Activated T-helper 1 cell treated with Interleukin-2 at 50 U/mL for 16 hours (primary cell): ENCODE results near the gene BMP6.
"Not testable (repeated sequence)": the region's sequence is repeated elsewhere in the genome, so short reads cannot be mapped to it uniquely, and the experiment has no call there.

Experiments
- DNase-seq: peaks from one replicate; pipeline ENCODE4 v3.0.0-alpha.2; 2020; ENCODE audit warnings: low read depth

The BMP6 gene

GRCh38 chr6:7887278-7887991, 161.5 kb downstream of the BMP6 start:
- DNase-seq: no peak

DNA sequence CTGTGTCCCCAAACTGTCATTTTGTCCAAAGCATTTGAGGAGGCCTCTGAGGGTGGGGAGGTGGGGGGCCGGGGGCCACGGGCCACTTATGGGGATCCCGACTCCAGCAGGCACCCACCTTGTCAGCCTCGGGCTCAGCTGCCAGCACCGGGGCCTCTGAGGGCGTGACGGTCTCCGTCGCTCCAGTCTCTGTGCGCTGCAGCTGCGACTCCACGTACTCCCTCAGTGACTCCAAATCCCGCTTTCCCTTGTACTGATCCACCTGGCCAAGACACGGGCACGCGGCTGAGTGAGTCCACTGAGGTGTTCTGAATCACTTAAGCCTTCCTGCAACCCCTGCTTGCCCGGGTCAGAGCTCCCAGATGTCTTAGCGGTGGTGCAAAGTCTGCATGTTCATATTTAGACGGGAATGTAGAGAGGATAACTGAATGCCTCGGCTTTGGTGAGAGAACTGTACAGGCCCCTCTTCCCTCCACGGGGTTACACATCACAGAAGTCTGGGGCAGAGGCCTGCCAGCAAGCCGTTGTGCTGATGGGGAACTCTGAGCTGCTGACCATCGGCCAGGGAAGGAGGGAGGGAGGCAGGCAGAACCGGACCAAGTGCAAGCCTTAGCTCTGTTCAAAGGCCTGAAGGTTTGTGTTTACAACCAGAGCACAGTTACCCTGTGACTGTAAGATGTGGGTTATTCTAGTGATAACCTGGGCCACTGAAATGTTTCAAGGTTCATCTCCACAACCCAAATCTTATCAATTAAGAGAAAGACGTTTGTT, 162.9 kb downstream of the BMP6 start:
- no peak for DNase-seq

- no peak for DNase-seq
These were observed 165.4 kb downstream of the BMP6 start for GRCh38 chr6:7891078-7891872.

DNA sequence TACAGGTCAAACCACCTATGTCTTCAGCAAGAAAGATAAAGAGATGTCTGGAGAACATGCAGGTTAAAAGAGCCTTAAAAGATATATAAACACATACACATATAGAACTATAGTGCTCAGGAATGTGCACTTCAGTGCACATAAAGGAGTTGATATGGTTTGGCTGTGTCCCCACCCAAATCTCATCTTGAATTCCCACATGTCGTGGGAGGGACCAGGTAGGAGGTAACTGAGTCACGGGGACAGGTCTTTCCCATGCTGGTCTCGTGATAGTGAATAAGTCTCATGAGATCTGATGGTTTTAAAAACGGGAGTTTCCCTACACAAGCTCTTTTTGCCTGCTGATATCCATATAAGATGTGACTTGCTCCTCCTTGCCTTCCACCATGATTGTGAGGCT, 166.5 kb downstream of the BMP6 start:
- not testable (repeated sequence) for DNase-seq

DNA sequence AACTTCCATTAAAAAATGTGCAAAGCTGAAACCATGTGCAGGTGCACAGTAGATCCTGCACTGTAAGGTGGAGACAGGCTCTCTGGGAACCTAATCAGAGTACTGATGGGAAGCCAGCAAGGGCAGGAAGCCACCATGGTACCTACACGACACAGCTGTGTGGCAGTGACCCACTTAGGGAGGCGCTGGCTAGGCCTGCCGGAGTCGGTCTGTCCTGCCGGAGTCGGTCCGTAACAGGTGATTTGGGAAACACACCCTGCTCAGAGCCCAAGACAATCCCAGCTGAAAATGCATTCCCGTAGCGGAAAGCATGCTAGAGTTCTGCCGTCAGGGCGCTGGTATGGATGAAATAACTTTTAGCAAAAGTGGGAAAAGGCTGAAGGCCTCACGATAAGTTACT, 167.4 kb downstream of the BMP6 start:
- no peak for DNase-seq

- DNase-seq: no peak
These were observed 168.6 kb downstream of the BMP6 start for GRCh38 chr6:7894262-7895124.

DNA sequence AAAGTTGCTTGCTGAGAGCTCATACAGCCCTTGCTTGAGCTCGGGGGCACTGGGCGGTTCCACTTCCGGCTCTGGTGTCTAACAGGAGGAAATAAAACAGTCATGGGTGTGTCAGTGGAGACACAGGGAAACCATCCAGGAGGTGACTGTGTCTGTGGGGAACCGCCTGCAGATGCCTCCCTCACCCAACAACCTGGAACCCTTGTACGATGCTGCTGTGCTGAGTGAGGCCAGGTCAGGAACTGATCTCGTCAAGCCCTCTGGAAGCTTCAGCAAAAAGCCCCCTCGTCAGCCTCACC, 169.2 kb downstream of the BMP6 start:
- no peak for DNase-seq

- no peak for DNase-seq
These were observed 170.6 kb downstream of the BMP6 start for GRCh38 chr6:7896465-7896987.

DNA sequence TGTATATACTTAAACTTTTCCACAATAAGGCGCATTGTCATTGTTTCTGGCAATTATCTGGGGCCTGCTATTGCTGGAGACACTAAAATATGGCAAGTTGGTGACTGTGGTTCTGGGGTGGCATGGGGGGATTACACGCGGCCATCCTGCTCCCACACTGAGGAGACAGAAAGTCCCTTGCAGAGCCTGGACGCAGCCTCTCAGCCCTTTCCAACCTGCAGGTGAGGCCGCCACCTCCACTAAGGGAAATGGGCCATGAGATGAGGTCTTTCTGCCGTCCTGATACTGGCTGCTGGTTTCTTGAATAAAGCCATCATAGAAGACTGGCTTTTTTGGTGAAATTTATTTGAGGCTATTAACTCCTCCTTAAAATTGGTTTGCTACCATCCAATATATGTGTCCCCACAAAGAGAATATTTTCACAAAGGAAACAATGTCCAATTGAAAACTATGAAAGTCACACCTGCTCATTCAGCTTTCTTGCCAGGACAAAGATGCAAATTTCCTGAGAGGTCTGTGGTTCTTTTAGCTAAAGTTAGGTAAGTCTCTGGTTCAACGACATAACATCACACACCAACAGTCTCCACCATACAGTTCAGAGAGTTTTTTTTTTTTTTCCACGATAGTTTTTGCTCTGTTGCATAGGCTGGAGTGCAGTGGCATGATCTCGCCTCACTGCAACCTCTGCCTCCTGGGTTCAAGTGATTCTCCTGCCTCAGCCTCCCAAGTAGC, 171.7 kb downstream of the BMP6 start:
- DNase-seq: no peak

DNA sequence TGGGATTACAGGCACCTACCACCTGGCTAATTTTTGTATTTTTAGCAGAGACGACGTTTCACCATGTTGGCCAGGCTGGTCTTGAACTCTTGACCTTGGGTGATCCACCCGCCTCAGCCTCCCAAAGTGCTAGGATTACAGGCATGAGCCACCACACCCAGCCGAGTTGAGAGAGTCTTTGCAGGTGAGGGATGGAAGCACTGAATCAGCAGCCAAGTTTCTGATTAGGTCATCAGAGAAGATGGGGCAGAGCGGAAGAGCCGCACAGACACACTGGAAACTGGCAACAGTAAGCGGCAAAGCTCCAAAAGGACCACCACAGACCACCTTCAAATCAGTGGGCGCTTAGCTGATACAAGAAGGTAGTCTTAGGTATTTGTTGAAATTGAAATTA, 172.3 kb downstream of the BMP6 start:
- not testable (repeated sequence) for DNase-seq

DNA sequence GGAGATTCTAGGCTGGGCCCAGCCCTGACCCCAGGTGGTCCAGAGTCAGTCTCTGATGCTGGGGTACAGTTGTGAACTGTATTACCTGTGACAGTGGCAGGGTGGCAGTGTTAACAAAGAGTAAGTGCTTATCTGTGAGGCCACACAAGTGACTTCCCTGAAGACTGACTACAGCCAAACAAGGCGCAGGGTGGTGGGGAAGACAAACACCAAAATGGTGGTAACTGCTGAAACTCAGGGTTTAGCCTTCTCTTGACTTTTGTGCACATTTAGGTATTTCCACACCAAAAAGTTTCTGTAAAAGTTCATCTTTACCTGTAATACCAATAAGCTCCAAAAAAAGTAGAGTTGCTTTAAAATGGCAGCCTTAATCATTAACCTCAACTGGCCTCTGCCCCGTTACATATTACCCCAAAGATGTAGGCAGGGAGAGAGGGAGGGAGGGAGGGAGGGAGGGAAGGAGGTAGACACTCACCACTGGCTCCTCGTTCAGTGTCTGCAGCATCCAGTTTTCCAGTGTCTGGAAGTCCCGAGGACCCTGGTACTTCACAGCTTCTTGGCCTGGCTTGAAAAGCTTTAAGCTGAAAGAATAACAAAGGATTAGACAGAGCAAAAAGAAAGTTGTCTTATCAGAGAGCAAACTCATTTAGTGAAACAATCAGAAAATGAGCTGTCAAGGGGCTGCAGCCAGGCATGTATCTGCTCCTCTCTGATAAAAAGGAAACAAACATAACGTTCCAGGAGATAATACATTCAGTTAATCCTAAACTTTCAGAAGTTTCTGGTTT, 173.4 kb downstream of the BMP6 start:
- no peak for DNase-seq

GRCh38 chr6:7899889-7900213, 174.0 kb downstream of the BMP6 start:
- no peak for DNase-seq

GRCh38 chr6:7900621-7901020, 174.7 kb downstream of the BMP6 start:
- DNase-seq: no peak

DNA sequence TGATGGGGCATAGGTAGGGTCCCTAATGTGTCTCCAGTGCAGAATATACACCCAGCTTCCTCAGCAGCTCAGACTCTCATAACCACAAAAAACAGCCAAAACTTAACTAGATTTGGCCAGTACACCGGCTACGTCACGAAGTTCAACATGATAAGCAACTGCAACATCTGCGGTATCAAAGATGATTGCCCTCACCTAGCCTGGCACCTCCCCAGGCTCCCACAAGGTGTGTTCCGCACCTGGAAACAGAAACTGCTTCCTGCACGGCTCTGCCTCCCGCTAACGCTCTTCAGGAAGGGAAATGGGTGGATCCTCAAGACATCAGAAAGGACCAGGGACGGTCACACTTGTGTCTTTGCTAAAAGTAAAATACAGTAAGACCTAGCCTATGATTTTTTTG, 175.2 kb downstream of the BMP6 start:
- DNase-seq: no peak

- no peak for DNase-seq
These were observed 175.9 kb downstream of the BMP6 start for GRCh38 chr6:7901780-7902179.

DNA sequence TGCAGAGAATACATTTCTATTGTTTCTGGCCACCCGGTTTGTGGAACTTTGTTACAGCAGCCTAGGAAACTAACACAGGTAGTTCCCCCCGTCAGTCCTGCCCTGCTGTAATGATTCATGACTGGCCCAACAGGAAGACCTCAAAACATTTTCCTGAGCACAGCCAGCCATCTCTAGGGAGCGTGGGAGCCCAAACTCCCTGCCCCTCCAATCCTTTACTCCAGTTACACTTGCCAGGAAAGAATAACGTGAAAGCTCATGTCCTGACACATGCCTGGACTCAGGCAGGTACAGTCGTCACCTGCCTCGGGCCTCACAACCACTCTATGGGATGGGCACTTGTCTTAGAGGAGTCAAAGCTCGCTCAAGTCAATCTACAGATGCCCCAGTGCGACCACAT, 176.3 kb downstream of the BMP6 start:
- no peak for DNase-seq

- no peak for DNase-seq
These were observed 177.0 kb downstream of the BMP6 start for GRCh38 chr6:7902867-7903266.

DNA sequence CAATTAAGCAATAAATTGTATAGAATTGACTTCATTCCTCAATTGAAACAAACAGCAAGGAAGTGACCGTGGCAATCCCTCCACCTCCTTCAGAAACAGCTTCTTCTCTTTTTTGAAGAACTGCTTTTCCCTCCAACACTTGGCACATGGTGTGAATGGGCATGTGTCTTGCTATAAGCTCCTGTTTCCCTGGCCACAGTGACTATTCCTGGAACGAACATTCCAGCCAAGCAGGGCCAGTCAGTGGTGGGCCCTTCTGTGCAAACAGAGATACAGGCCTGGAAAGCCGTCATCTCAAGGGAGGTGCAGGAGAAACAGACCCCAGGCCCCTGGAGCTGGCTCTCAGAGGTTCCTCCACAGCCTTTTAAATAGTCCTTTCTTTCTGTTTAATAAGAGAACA, 177.8 kb downstream of the BMP6 start:
- DNase-seq: no peak

GRCh38 chr6:7904654-7905319, 178.9 kb downstream of the BMP6 start:
- no peak for DNase-seq

DNA sequence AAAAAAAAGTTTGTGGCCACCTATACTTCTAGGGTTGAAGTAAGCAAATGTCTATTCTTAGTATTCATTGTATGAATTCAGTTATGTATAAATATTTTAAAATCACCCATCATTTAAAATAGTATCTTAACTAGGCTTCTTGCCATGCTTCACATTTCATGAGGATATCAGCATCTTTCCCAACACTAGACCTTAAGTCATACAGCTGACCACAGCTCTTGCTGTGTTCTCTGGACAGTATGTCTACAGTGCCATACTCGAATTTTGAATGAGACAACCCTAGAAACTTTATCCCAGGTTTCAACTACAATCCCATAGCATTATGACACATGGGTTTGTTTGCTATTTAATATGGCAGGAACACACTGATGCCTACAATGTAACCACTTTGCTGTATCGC, 179.5 kb downstream of the BMP6 start:
- DNase-seq: no peak
